ENCODE measurements around the gene ZNF101. TPM values are rescaled to one million over a fixed set of nuclear protein-coding genes. Genes with fewer than 3 reads are reported as not detected.
A peak's percentile ranks its signal among the peaks of the same experiment; 100 is the strongest.

Gene ZNF101
- 11.0 and 15.7 TPM in 2 replicates for total RNA-seq

DNA sequence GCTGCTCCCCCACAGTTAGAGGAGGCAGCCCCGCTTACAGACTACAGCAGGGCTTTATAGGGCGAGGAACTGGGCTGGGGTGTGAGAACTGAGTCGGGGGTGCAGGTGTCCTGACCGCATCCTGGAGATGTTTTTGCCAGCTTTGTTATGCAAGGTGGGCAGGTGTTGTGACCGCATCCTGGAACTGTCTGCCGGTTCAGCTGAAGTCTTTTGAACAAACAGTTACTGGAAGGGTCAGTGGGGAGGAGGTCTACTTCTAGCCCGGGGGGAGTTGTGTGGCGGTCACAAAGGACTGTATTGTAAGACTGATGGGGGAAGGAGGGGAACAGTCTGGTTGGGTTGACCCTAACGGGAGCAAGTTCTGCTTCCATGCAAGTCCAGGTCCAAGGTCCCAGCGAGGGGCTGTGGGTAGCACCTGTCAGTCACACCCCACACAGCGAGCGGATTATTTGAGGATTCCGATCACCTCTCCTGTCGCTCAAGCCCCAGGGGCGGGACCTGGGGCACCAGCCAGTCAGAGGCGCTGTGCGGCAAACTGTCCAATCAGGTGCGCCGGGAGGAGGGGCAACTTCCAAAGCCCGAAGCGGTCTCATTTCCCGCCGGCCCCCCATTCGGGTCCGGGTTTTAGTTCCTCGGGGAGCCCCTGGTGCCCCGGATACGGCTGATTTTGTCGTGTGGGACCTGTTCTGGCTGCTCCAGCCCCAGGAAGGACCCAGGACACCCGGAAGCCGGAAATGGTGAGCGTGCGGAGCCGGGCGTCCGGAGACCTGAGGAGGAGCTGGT lies at the start of gene ZNF101:
Gene ZNF101, plus strand, starts transcription at position 610 of the 783 bp plus-strand sequence. Its CDS starts 125 bp downstream, at position 735.
- DNase-seq (ENCODE audit: low read depth, low spot score), result peak; percentile 61

DNA sequence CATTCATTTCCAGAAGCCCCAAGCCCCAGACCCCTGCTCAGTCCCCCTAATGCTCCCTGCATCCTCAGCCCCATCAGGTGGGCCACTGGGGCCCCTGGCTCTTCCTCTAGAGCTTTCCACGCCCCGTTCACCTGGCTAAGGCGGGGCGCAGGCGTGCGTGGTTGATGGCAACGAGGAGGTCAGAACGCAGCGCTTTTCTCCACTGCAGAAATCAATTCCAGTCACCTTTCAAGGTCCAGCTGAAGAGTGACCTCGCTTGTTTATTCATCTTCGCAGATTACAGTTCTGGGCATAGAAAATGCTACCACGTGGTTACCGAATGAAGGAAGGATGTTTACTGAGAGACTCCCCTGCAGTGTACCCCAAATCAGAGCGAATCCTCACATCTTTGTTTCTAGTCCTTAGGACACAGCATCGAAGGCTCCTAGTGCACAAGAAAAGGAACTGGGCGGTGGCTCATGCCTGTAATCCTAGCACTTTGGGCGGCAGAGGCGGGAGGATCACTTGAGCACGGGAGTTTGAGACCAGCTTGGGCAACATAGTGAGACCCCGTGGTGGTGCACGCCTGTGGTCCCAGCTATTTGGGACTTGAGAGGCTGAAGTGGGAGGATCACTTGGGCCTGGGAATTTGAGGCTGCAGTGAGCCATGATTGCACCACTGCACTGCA lies 49.3 kb upstream of the ZNF101 start:
- DNase-seq (ENCODE audit: low read depth, low spot score), result no peak

DNA sequence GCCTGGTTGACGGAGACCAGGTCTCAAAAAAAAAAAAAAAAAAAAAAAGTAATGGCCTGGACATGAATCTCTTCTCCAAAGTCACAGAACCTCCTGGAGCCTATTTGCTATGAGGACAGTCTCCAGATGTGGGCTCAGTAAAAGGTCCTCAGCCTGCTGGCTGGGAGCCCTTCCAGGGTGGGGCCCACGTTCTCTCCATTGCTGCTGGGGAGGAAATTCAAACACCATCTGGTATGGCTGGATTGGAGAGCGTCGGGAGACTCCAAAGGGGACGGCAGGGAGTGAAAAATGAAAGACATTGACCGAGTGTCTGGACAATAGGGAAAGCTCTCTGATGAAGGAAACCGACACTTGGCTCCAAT lies 48.8 kb upstream of the ZNF101 start:
- DNase-seq (ENCODE audit: low read depth, low spot score), result no peak

DNA sequence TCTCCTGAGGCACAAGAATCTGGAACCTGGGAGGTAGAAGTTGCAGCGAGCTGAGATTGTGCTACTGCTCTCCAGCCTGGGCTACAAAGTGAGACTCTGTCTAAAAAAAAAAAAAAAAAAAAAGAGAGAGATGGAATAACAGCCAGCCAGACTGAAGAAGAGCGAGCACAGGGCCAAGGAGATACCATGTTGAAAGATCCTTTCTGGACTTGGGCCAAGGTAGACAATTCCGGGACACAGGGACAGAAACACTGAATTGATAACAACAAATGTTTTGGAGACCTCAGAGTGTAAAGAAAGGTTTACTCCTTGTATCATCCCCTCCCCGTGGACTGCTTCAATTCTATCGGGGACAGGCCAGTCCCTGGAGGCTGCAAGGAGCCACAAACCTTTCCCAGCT lies 45.3 kb upstream of the ZNF101 start:
- no peak for DNase-seq (ENCODE audit: low read depth, low spot score)

DNA sequence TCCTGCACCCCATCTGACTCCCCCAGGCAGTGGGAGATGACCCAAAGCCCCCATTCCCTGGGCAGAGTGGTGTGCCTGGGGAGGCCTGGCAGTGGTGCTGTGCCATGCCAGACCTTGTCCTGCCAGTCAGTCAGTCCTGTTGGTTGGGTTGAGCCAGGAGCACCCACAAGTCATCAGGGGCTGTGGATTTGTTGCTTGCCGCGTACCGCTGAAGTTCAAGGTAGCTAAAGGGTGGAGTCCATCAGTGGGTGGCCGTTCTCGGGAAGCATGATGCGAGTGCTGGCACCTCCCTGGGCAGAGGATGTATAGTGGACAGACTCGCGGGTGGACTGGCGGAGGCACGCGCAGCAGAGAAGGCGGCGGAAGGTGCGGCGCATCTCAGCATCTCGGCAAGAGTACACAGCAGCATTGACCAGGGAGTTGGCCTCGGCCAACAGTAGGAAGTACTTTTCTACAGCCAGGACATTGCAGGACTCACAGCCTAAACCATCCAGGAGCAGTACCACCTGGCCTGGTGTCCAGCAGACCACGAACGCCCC lies 44.5 kb upstream of the ZNF101 start:
- no peak for DNase-seq (ENCODE audit: low read depth, low spot score)

DNA sequence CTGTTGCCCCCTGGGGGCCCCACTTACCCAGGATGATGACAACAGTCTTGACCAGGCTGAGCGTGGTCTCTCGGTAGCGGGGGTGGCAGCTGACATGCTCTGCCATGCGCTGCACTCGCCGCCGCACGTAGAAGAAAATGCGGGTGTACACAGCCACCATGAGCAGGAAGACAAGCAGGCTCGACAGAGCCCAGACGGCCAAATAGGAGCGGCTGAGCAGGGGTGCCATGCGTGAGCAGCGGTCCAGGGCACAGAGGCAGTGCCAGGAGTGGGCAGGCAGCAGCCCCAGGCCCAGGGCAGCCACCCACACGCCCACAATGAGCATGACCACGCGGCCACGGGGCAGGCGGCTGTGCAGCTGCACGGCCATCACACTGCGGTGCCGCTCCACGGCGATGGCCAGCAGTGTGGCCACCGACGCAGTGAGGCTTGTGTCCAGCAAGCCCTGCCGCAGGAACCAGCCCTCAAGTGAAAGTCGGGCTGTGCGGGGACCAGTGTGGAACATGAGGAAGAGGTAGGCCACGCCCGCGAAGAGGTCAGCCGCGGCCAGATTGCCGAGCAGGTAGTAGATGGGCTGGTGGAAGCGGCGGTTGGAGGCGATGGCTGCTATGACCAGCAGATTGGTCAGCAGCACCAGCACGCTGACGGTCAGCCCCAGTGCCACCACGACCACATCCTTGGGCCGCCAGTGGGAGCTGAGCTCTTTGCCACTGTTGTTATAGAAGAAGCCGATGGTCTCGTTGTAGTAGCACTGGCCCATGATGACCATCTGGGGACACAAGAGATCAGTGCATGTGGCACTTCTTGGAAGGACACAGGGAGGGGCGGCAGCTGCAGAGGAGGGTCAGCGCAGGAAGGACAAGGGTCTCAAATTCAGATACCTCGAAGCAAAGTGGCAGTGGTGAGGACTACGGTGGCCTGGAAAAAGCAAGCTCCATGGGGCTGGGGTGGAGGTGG lies 41.8 kb upstream of the ZNF101 start:
- DNase-seq (ENCODE audit: low read depth, low spot score), result no peak

DNA sequence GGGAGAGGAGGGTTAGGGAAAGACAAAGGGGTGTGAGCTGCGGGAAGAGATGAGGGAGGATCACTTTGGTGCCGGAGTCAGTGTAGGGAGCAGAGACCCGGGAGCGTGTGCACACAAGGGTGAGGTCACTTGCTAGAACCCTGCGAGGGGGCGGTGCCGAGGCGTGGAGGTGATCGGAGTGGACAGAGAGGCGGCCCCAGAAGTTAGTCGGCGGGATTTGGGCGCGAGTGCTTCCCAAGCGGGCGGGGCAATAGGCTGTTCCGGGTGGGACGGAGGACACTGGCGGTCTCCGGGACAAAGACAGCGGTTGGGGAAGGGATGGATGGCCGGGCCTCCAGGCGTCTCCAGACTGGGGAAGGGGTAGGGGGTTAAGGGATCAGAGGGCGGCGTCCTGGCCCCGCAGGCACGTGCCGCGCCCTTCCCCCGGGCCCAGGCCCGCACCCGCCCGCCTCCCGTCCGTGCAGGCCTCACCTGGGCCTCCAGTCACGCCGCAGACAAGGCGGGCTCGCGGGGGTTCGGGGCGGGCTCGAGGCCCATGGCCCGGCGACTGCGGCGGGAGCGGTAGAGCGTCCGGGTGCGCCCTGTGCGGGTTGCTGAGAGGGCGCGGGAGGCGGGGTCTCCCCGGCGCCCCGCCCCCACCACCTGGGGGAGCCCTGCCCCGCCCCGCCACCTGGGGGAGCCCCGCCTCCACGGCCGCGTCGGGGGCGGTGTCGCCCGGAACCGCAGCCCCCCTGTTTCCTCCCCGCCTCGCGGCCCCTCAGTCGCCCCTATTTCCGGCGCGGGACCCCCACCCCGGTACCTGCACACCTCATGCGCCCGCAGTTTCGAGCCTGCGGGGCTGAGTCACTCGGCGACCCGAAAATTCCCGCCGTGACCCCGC lies 40.8 kb upstream of the ZNF101 start, which contains the start of gene LPAR2:
Gene LPAR2, minus strand, starts transcription at position 600 of the 880 bp plus-strand sequence. CDS start 945 bp downstream, outside the sequence.
- no peak for DNase-seq (ENCODE audit: low read depth, low spot score)

DNA sequence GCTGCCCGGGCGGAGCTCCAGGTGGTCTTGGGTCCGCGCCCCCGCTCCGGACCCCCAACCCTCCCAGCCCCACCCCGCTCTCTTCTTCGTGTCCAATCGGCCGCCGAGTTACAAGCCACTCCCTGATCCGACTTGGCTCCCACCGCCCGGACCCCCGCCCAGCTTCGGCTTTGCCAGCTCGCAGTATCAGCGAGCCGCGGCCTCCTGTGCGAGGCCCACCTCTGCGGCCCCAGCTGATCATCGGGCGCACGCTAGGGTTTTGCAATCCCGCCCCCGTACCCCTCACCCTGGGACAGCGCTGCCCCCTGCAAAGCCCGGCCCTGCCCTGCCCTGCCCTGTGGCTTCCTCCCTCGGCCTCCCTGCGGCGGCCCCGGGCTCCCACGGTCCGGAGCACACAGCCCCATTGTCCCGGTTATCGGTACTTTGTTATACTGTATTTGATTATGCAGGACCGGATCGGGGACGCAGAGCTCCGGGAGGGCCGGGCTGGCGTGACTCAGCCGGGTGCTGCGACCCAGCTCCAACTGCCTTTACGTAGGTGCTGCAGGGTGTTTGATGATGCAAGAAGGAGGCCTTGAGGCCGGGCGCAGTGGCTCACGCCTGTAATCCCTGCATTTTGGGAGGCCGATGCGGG lies 40.0 kb upstream of the ZNF101 start:
- no peak for DNase-seq (ENCODE audit: low read depth, low spot score)

DNA sequence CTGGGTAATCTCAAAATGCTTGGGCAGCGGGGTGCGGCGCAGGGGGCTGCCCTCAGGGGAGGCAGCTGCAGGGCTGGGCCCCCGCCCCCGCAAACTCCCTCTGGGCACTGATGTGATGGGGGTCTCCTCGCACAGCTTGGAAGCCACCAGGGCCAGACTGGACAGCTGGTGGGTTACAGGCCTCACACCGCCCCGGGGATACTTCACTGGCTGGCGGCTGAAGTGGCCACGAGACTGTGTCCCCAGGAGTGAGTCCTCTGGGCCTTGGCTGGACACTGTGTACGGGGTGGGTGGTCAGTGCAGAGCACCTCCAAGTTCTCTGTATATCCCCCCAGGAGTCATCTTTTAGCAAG lies 38.6 kb upstream of the ZNF101 start:
- no peak for DNase-seq (ENCODE audit: low read depth, low spot score)

DNA sequence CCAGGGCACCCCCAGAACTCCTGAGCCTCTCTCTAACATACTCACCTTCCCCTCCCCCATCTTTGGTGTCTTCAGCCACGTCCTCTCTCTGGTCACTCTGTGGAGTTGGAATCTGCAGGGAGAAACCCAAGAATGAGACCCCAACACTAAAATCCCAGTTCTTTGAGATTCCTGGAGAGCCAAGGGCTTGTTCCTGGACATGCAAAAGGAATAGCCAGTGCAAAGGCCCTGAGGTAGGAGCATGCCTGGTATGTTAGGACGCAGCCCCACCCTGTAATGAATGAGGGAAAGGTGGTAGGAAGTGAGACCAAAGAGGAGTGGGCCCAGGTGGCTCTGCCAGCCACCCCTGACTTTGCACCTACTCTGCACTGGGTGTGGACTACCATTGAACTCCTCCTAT lies 38.2 kb upstream of the ZNF101 start:
- DNase-seq (ENCODE audit: low read depth, low spot score), result no peak

DNA sequence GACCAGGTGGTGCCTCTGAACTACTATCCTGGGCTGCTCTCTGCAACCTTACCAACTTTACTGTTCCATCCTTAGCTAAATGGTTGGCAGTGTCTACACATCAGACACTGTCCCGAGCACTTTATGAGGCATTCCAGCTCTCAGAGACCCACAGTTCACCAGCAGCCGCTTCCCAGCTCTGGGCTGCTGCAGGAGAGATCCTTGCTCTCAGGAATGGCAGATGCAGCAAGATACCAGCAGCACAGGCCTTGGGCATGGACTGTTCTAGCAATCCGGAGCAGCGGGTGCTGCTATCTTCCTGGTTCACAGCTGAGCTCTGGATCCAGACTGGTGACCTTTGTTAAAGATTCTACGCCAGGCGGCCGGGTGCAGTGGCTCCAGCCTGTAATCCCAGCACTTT lies 37.3 kb upstream of the ZNF101 start:
- DNase-seq (ENCODE audit: low read depth, low spot score), result no peak

DNA sequence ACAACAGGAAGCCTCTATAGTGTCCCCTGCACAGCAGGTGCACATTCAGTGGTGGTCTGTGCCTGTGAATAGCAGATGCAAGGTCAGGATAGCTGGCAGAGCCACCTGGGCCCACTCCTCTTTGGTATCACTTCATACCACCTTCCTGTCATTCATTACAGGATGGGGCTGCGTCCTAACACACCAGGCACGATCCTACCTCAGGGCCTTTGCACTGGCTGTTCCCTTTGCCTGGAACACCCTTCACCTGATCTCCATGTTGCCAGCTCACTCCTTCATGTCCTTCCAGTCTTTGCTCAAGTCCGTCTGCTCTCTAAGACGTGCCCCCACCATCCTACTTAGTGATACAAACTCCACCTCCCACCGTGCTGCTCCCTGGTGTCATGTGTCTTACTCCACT lies 36.0 kb upstream of the ZNF101 start:
- no peak for DNase-seq (ENCODE audit: low read depth, low spot score)

DNA sequence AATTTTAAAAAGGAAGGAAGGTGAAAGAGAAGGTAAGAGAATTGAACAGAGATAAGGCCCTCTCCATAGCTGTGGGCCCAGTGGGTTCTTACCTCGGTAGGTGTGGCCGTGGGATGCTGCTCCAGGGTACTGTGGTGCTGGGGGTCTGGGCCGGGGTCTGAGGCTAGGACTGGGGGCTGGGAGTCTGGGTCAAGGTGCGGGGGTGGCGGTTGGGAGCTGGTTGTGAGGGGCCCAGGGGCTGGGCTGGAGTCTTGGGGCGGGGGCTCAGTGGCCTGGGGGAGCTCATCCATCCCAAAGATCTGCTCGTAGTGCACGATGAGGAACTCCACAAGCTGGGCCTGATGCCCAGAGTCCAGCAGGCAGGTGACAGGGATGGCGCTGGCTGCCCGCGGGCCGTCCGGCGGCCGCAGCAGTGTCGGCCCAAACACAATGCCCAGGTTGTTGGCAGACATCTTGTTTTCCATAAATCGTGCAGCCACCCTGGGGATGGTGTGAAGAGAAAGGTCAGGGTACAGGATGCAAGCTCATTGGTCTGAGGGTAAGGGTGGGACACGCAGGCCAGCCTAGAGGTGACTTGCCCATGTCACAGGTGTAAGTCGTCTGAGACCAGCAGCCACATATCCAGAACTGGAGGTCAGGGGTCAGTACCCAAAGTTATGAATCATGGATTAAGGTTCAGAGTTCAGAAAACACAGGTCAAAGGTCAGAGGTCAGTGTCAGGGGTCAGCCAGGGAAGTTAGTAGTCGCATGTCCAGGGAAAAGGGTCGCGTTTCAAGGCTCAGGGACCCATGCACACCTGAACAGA lies 34.7 kb upstream of the ZNF101 start:
- no peak for DNase-seq (ENCODE audit: low read depth, low spot score)

DNA sequence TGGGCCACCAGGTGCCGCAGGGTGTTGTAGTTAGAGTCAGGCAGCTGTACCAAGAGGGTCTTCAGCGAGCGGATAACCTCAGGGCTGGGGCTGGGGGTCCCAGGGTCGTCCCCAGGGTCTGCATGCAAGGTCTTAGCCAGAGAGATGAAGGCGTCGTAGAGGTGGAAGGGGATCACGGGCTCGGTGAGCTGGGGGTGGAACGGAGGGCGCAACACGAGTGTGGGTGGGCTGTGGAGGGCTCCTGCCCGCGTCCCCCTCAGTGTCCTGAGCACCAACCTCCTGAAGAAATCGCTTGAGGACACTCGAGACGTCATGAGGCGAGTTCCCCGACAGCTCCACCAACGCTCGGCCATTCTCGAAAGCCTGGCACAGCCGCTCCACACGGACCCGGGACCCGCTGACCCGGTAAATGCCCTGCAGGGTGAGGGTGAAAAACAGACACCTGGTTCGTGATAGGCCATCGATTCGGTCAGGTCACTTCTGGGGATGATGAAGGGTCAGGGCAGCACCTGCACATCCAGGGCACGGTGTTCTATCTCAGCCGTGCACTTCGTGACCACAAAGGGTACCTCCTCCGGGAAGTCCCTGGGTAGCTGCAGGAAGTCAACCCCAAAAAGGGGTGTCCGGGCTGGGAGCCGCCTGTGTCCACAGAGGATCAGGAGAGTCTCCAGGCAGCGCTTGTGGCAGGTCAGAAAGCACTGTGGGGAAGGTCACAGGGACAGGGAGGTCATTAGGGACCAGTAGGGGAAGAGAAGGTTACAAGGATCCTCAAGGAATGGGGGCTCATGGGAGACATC lies 33.9 kb upstream of the ZNF101 start:
- no peak for DNase-seq (ENCODE audit: low read depth, low spot score)

DNA sequence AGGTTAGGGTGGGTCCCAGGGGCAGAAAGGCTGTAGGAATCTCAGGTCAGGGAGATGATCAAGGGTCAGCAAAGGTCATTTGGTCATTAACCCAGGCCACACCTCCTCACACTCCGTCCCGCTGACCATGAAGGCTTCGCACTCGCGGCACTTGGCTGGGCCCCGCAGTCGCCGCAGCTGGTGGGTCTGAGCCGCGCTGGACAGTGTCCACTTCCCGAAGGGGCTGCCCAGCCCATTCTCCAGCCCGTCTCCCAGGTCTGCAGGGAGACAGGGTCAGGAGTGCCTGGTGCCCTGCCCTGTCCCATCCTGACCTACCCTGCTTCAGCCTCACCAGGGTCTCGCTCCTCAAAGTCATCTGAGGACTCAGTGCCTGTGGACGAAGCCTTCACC lies 33.3 kb upstream of the ZNF101 start:
- no peak for DNase-seq (ENCODE audit: low read depth, low spot score)

DNA sequence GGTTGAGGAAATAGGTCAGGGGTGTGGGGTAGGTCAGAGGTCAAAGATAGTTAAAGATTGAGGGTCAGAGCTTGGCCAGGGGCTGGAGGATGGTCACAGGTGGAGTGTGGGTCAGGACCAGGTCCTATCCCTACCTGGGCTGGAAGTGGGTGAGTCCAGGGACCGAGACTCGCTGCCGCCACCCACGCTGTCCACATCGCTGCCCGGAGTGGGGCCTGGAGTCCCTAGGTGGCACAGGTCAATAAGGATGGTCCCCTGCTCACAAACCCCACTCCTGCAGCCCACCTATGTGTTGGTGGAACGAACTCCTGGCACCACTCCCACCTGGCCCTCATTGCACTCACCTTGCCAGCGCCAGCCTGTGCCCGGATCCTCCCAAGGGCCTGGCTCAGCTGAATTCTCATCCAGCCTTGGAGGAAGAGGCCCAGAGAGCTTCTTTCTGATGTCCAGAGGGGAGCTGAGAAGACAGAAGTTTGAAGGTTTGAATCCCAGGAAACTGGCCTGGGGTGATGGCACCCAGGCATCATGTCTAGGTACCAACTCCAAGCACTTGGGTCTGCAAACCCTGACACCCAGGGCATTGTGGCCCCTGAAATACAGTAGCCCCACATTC lies 32.0 kb upstream of the ZNF101 start:
- no peak for DNase-seq (ENCODE audit: low read depth, low spot score)

DNA sequence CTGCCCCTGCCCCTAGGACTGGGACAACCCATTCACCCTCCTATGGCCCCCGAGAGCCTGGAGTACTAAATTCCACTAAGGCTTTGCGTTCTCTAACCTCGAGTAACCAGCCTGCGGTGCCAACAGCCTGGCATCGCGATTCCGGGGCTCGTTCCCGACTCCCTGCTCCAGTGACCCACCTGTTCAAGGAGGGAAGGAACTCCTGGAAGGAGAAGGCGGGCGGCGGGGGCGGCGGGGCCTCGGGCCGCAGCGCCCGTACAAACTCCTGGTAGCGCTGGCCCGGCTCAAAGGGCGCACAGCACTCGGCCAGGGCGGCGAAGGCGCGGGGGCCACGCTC lies 31.5 kb upstream of the ZNF101 start:
- DNase-seq (ENCODE audit: low read depth, low spot score), result no peak

DNA sequence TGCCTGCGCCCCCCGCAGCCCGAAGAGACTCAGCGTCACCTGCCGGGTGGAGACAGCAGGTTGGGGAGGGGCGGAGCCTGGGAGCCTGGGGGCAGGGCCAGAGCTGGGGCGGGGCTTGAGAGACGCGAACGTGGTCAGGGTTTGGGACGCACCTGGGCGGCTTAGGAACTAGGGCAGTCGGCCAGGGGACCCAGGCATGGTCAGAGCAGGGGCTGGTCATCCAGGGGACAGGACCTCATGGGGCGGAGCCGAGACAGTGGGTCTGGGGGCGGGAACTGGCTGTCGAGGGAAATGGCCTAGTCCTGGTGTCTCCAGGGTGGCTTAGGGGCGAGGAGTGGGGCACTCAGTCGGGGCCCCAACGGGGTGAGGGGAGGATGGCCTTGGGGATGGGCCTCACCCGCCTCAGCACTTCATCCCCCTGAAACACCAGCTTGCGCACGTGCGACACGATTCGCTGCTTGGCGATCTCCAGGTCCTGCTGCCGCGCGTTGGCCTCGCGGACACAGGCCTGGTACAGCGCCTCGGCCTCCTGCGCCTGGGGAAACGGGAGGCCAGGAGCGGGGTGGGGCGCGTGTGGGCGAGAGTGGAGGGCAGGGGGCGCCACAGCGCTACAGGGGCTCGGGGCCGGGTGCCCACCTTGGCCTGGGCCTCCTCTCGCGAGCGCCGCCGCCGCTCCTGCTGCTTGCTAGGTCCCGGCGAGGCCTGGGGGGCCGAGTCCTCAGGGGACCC lies 31.0 kb upstream of the ZNF101 start:
- DNase-seq (ENCODE audit: low read depth, low spot score), result no peak
